Measurements from ENCODE around the gene DLGAP1.

DNA sequence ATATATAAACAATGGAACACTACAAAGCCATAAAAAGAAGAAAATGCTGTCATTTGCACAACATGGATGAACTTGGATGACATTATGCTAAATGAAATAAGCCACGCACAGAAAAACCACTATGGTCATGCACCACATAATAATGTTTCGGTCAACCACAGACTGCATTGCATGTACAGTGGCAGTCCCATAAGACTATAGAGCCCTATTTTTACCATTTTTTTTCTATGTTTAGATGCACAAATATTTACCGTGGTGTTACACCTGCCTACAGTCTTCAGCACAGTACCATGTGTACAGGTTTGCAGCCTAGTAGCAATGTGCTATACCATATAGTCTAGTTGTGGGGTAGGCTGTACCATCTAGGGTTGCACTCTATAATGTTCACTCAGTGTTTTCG is 476.1 kb downstream of the DLGAP1 start:
- TF ChIP-seq, protein P1, sequence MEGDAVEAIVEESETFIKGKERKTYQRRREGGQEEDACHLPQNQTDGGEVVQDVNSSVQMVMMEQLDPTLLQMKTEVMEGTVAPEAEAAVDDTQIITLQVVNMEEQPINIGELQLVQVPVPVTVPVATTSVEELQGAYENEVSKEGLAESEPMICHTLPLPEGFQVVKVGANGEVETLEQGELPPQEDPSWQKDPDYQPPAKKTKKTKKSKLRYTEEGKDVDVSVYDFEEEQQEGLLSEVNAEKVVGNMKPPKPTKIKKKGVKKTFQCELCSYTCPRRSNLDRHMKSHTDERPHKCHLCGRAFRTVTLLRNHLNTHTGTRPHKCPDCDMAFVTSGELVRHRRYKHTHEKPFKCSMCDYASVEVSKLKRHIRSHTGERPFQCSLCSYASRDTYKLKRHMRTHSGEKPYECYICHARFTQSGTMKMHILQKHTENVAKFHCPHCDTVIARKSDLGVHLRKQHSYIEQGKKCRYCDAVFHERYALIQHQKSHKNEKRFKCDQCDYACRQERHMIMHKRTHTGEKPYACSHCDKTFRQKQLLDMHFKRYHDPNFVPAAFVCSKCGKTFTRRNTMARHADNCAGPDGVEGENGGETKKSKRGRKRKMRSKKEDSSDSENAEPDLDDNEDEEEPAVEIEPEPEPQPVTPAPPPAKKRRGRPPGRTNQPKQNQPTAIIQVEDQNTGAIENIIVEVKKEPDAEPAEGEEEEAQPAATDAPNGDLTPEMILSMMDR (IDR thresholded peaks at IDR 0.05), result no peak
- TF ChIP-seq POLR2A (IDR thresholded peaks at IDR 0.05) (no peak), EP300 (IDR thresholded peaks at IDR 0.05) (no peak)
